Liver (tissue), 9 donors: ENCODE measurements around the gene TUBB1. TPM values are rescaled to one million over a fixed set of nuclear protein-coding genes. Genes with fewer than 3 reads are reported as not detected.
A peak's percentile ranks its signal among the peaks of the same experiment; 100 is the strongest.

Experiments
- DNase-seq: peaks from one replicate; pipeline ENCODE4 v3.0.0-alpha.2; 2017; ENCODE audit warnings: low spot score
- H3K27ac ChIP-seq, 2 donors: one replicate each; pipeline ENCODE4 v1.7.0; 2013; ENCODE audit warnings: inconsistent platforms in 2 of 2, low read length in 2 of 2, control low read depth in 1 of 2, low read depth in 1 of 2, mild to moderate bottlenecking in 1 of 2
- H3K27me3 ChIP-seq, 4 donors: one replicate each; pipeline versions ENCODE4 v1.6.1 to v1.7.0; 2013; ENCODE audit warnings: low read length in 3 of 4, inconsistent platforms in 1 of 4, mild to moderate bottlenecking in 1 of 4, moderate library complexity in 1 of 4; ENCODE audit not compliant: control insufficient read depth in 4 of 4, insufficient read depth in 4 of 4
- H3K36me3 ChIP-seq, 4 donors: one replicate each; pipeline versions ENCODE4 v1.6.1 to v1.7.0; 2013; ENCODE audit warnings: low read length in 3 of 4, mild to moderate bottlenecking in 3 of 4, low read depth in 1 of 4, moderate library complexity in 1 of 4; ENCODE audit not compliant: control insufficient read depth in 4 of 4, insufficient read depth in 3 of 4
- H3K4me1 ChIP-seq, 4 donors: one replicate each; pipeline versions ENCODE4 v1.6.1 to v1.7.0; 2013; ENCODE audit warnings: low read length in 3 of 4, mild to moderate bottlenecking in 3 of 4, moderate library complexity in 1 of 4; ENCODE audit not compliant: control insufficient read depth in 4 of 4, insufficient read depth in 4 of 4
- H3K4me3 ChIP-seq, 3 donors: one replicate each; pipeline versions ENCODE4 v1.6.1 to v1.7.0; 2013; ENCODE audit warnings: low read length in 3 of 3, control low read depth in 1 of 3, low read depth in 1 of 3, mild to moderate bottlenecking in 1 of 3
- H3K9ac ChIP-seq, 2 donors: one replicate each; pipeline ENCODE4 v1.7.0; 2013; ENCODE audit warnings: low read length in 2 of 2, mild to moderate bottlenecking in 2 of 2, moderate library complexity in 2 of 2, control low read depth in 1 of 2, low read depth in 1 of 2
- H3K9me3 ChIP-seq, 4 donors: one replicate each; pipeline versions ENCODE4 v1.6.1 to v1.7.0; 2013; ENCODE audit warnings: low read length in 3 of 4; ENCODE audit not compliant: control insufficient read depth in 4 of 4
- ATF3 ChIP-seq: IDR thresholded peaks from 2 replicates; pipeline ENCODE4 v1.6.1; 2016; ENCODE audit warnings: antibody characterized with exemption
- CTCF ChIP-seq: fragments of 150-350 bp; IDR thresholded peaks from 2 replicates; pipeline ENCODE4 v1.5.1; 2017; ENCODE audit warnings: improper control_type of control experiment, low read depth, low read length; ENCODE audit not compliant: missing input control
- EGR1 ChIP-seq, 2 donors: IDR thresholded peaks; 2 replicates each; pipeline ENCODE4 v1.6.1; 2016 to 2018; ENCODE audit warnings: antibody characterized with exemption in 2 of 2, low read depth in 2 of 2
- FOXA1 ChIP-seq: IDR thresholded peaks from 2 replicates; pipeline ENCODE4 v1.6.1; 2016; ENCODE audit warnings: antibody characterized with exemption
- FOXA2 ChIP-seq: IDR thresholded peaks from 2 replicates; pipeline ENCODE4 v1.6.1; 2016; ENCODE audit warnings: antibody characterized with exemption
- GABPA ChIP-seq, 2 donors: IDR thresholded peaks in 1 of 2; conservative IDR thresholded peaks in 1 of 2; 2 replicates each; pipeline ENCODE4 v1.6.1; 2016; ENCODE audit warnings: antibody characterized with exemption in 2 of 2, mild to moderate bottlenecking in 1 of 2, moderate library complexity in 1 of 2
- HNF4A ChIP-seq, 2 donors: conservative IDR thresholded peaks; 2 replicates each; pipeline ENCODE4 v1.6.1; 2016; ENCODE audit warnings: antibody characterized with exemption in 2 of 2, mild to moderate bottlenecking in 2 of 2
- HNF4G ChIP-seq: IDR thresholded peaks from 2 replicates; pipeline ENCODE4 v1.6.1; 2016; ENCODE audit warnings: antibody characterized with exemption
- JUND ChIP-seq, 2 donors: IDR thresholded peaks; 2 replicates each; pipeline ENCODE4 v1.6.1; 2016; ENCODE audit warnings: antibody characterized with exemption in 2 of 2
- MAX ChIP-seq: IDR thresholded peaks from 2 replicates; pipeline ENCODE4 v1.6.1; 2016; ENCODE audit warnings: antibody characterized with exemption
- NR2F2 ChIP-seq: IDR thresholded peaks from 2 replicates; pipeline ENCODE4 v1.6.1; 2016; ENCODE audit warnings: antibody characterized with exemption
- RAD21 ChIP-seq, 2 donors: IDR thresholded peaks; 2 replicates each; pipeline ENCODE4 v1.6.1; 2016; ENCODE audit warnings: antibody characterized with exemption in 2 of 2, mild to moderate bottlenecking in 2 of 2
- REST ChIP-seq: IDR thresholded peaks from 2 replicates; pipeline ENCODE4 v1.6.1; 2016; ENCODE audit warnings: antibody characterized with exemption, mild to moderate bottlenecking
- RXRA ChIP-seq, 2 donors: IDR thresholded peaks; 2 replicates each; pipeline ENCODE4 v1.6.1; 2017 to 2018; ENCODE audit warnings: antibody characterized with exemption in 2 of 2, mild to moderate bottlenecking in 1 of 2
- SP1 ChIP-seq: IDR thresholded peaks from 2 replicates; pipeline ENCODE4 v1.6.1; 2018; ENCODE audit warnings: antibody characterized with exemption, mild to moderate bottlenecking
- TAF1 ChIP-seq: conservative IDR thresholded peaks from 2 replicates; pipeline ENCODE4 v1.6.1; 2016; ENCODE audit warnings: antibody characterized with exemption, mild to moderate bottlenecking
- YY1 ChIP-seq: IDR thresholded peaks from 2 replicates; pipeline ENCODE4 v1.6.1; 2016; ENCODE audit warnings: antibody characterized with exemption, mild to moderate bottlenecking
- ZBTB33 ChIP-seq: IDR thresholded peaks from 2 replicates; pipeline ENCODE4 v1.6.1; 2016; ENCODE audit warnings: antibody characterized with exemption
- WGBS: extraction: QIAGEN DNeasy Blood & Tissue Kit; methylation state at CpG from one replicate; pipeline ENCODE4 v1.1.7; 2013; 5-methylcytosine and 5-hydroxymethylcytosine counted together
- polyA plus RNA-seq, 2 donors: library from polyadenylated mRNA; stranded (reverse) in 1 of 2; unstranded in 1 of 2; fragments of 200-250 nt in 1 of 2; fragments of >200 nt in 1 of 2; fragmentation: Nextera tagmentation in 1 of 2; extraction: Ambion mirVana in 1 of 2; gene quantifications; one replicate each; pipeline versions ENCODE4 v1.2.1 to v1.2.3, GENCODE V29; 2013 to 2015
- total RNA-seq, 2 donors: library from RNA; depleted of rRNA; stranded (reverse); fragments of >200 nt; gene quantifications; one replicate each; pipeline ENCODE4 v1.2.3, GENCODE V29; 2014
- donor health status: healthy.
- donor health status: healthy.
- donor health status: healthy.
- donor health status: healthy.
- donor health status: healthy.

TUBB1 gene
- total and polyA plus RNA-seq, 4 donors = 0.17 to 59.5 (median 0.24) TPM

GRCh38 chr20:58996226-58996611 is 23.0 kb upstream of the TUBB1 start:
- Histone ChIP-seq H3K9ac (no peak overlapping the region), H3K36me3 (peaks cover 15 to 34% (median 26%) of the 10 kb centered on the region in 4 donors), H3K27me3 (no peaks in the 10 kb centered on the region), H3K4me1 (peaks cover 20 to 52% (median 41%) of the 10 kb centered on the region in 4 donors), H3K9me3 (no peaks in the 10 kb centered on the region), H3K27ac (peak overlapping the region; percentile 94 to 98), H3K4me3 (no peak overlapping the region)
- 90% methylated on average over 12 of the region's 12 CpGs for WGBS
- TF ChIP-seq RAD21 (IDR thresholded peaks at IDR 0.05) (no peak), REST (no peak), SP1 (no peak), RXRA (IDR thresholded peaks at IDR 0.05) (no peak), TAF1 (no peak), EGR1 (IDR thresholded peaks at IDR 0.05; ENCODE audit: low read depth in 2 of 2) (no peak), NR2F2 (no peak)
- no peak for DNase-seq

GRCh38 chr20:58997141-58997770 is 22.0 kb upstream of the TUBB1 start:
- no peak overlapping the region for H3K4me3 ChIP-seq
- no peaks in the 10 kb centered on the region for H3K27me3 ChIP-seq
- 94% methylated on average over 24 of the region's 24 CpGs for WGBS
- H3K4me1 ChIP-seq = peaks cover 20 to 42% (median 34%) of the 10 kb centered on the region in 4 donors
- no peak for DNase-seq
- H3K9me3 ChIP-seq = no peaks in the 10 kb centered on the region
- peaks cover 19 to 40% (median 28%) of the 10 kb centered on the region in 4 donors for H3K36me3 ChIP-seq
- peak overlapping the region in 1 of 2 donors; percentile 98 for H3K27ac ChIP-seq
- H3K9ac ChIP-seq = no peak overlapping the region
- TF ChIP-seq ATF3 = no peak
- TF ChIP-seq RXRA (IDR thresholded peaks at IDR 0.05) = no peak

- DNase-seq = no peak
- Histone ChIP-seq H3K4me1 (peaks cover 16 to 35% (median 27%) of the 10 kb centered on the region in 4 donors), H3K4me3 (no peak overlapping the region)
- no peak for TF ChIP-seq HNF4A (conservative IDR thresholded peaks at IDR 0.05)
- TF ChIP-seq JUND (IDR thresholded peaks at IDR 0.05) = no peak
- TF ChIP-seq ZBTB33 = no peak
- no peak for TF ChIP-seq GABPA (IDR thresholded peaks at IDR 0.05 in 1 of 2, conservative IDR thresholded peaks at IDR 0.05 in 1 of 2)
- TF ChIP-seq YY1 = no peak
- TF ChIP-seq ATF3 = no peak
- no peak for TF ChIP-seq RAD21 (IDR thresholded peaks at IDR 0.05)
- no peak for TF ChIP-seq RXRA (IDR thresholded peaks at IDR 0.05)
- no peak for TF ChIP-seq MAX
- no peak for TF ChIP-seq EGR1 (IDR thresholded peaks at IDR 0.05; ENCODE audit: low read depth in 2 of 2)
- TF ChIP-seq TAF1 = no peak
- TF ChIP-seq FOXA1 = no peak
- no peak for TF ChIP-seq FOXA2
- no peak for TF ChIP-seq CTCF
- TF ChIP-seq HNF4G = no peak
- no peak for TF ChIP-seq NR2F2
Measured at GRCh38 chr20:58998656-58999055, 20.6 kb upstream of the TUBB1 start.

More at GRCh38 chr20:58998656-58999055, 20.6 kb upstream of the TUBB1 start:
- H3K36me3 ChIP-seq = peaks cover 21 to 37% (median 27%) of the 10 kb centered on the region in 4 donors
- WGBS = 97% methylated on average over 11 of the region's 11 CpGs
- H3K27me3 ChIP-seq = no peaks in the 10 kb centered on the region
- H3K9me3 ChIP-seq = no peaks in the 10 kb centered on the region
- H3K27ac ChIP-seq = no peak overlapping the region
- no peak overlapping the region for H3K9ac ChIP-seq
